HepG2 (cell line): ENCODE data around the gene SYNJ2. TPM values are rescaled to one million over a fixed set of nuclear protein-coding genes. Genes with fewer than 3 reads are reported as not detected.

Experiments used
- FOSL2 ChIP-seq: sonication (generic); formaldehyde crosslinking; IDR thresholded peaks from 2 replicates; pipeline ENCODE4 v1.4.0; 2020; ENCODE audit warnings: missing genetic modification reagents
- JUNB ChIP-seq: sonication (generic); formaldehyde crosslinking; IDR thresholded peaks from 2 replicates; pipeline ENCODE4 v1.8.0; 2022; ENCODE audit warnings: missing genetic modification reagents, mild to moderate bottlenecking, borderline replicate concordance
- MEIS1 ChIP-seq: sonication (generic); formaldehyde crosslinking; IDR thresholded peaks from 2 replicates; pipeline ENCODE4 v1.9.0; 2021; ENCODE audit warnings: mild to moderate bottlenecking, missing genetic modification reagents, moderate library complexity, borderline replicate concordance
- RARG ChIP-seq: sonication (generic); formaldehyde crosslinking; IDR thresholded peaks from 2 replicates; pipeline ENCODE4 v1.4.0; 2020; ENCODE audit warnings: low read depth, mild to moderate bottlenecking, missing genetic modification reagents
- RERE ChIP-seq: IDR thresholded peaks from 2 replicates; pipeline ENCODE4 v1.6.1; 2016; ENCODE audit warnings: low read depth, missing genetic modification reagents, missing compliant biosample characterization
- REST ChIP-seq, 2 experiments: IDR thresholded peaks; 2 replicates each; pipeline ENCODE4 v1.6.1; 2011 to 2012; ENCODE audit warnings: low read length in 2 of 2, borderline replicate concordance in 1 of 2, low read depth in 1 of 2, mild to moderate bottlenecking in 1 of 2, moderate library complexity in 1 of 2
- SP4 ChIP-seq: sonication (generic); formaldehyde crosslinking; IDR thresholded peaks from 2 replicates; pipeline ENCODE4 v1.8.1; 2023; ENCODE audit warnings: mild to moderate bottlenecking, missing genetic modification reagents
- SP5 ChIP-seq: IDR thresholded peaks from 2 replicates; pipeline ENCODE4 v1.6.1; 2016; ENCODE audit warnings: low read depth, borderline replicate concordance
- SRSF9 ChIP-seq: fragments of 200-400 bp; formaldehyde crosslinking; IDR thresholded peaks from 2 replicates; pipeline ENCODE4 v1.6.1; 2018; ENCODE audit warnings: borderline replicate concordance, mild to moderate bottlenecking, low read depth, low read length; ENCODE audit not compliant: insufficient read depth, poor library complexity, severe bottlenecking
- ZNF720 ChIP-seq: sonication (generic); formaldehyde crosslinking; IDR thresholded peaks from 2 replicates; pipeline ENCODE4 v1.4.0; 2020; ENCODE audit warnings: missing genetic modification reagents
- polyA plus RNA-seq, 8 experiments: library from polyadenylated mRNA; depleted of rRNA in 3 of 8; stranded (reverse) in 7 of 8; unstranded in 1 of 8; fragments of >200 nt; fragmentation: Illumina TruSeq in 4 of 8; extraction: Trizol in 4 of 8; gene quantifications; 2 replicates each; pipeline versions ENCODE4 v1.2.1 to v1.2.3, GENCODE V29; 2011 to 2016; ENCODE audit warnings: low read depth in 4 of 8, missing spikeins in 1 of 8, mixed read lengths in 1 of 8; ENCODE audit not compliant: insufficient read depth in 1 of 8
- total RNA-seq, 5 experiments: library from RNA; depleted of rRNA; stranded (reverse); fragments of >200 nt; fragmentation: Illumina TruSeq; extraction: Trizol; gene quantifications; 2 replicates each; pipeline ENCODE4 v1.2.3, GENCODE V29; 2016; ENCODE audit warnings: low read depth in 1 of 5
- TF ChIP-seq, protein P1 (sequence below): sonication (generic); formaldehyde crosslinking; IDR thresholded peaks from 2 replicates; pipeline ENCODE4 v1.5.0; 2020; ENCODE audit warnings: missing genetic modification reagents
- TF ChIP-seq, protein P2 (sequence below): sonication (generic); formaldehyde crosslinking; IDR thresholded peaks from 2 replicates; pipeline ENCODE4 v1.4.0; 2020; ENCODE audit warnings: missing genetic modification reagents; ENCODE audit errors: not compliant biosample characterization
- TF ChIP-seq, protein P3 (sequence below): sonication (generic); formaldehyde crosslinking; IDR thresholded peaks from 2 replicates; pipeline ENCODE4 v1.4.0; 2020; ENCODE audit warnings: mild to moderate bottlenecking, missing genetic modification reagents

SYNJ2 gene
- total and polyA plus RNA-seq, 2 of the 13 experiments (the other 11 are each of a cell fraction or from before 2014, with no cell fraction given), result 39.1 to 57.6 TPM

- TF ChIP-seq, protein P1, sequence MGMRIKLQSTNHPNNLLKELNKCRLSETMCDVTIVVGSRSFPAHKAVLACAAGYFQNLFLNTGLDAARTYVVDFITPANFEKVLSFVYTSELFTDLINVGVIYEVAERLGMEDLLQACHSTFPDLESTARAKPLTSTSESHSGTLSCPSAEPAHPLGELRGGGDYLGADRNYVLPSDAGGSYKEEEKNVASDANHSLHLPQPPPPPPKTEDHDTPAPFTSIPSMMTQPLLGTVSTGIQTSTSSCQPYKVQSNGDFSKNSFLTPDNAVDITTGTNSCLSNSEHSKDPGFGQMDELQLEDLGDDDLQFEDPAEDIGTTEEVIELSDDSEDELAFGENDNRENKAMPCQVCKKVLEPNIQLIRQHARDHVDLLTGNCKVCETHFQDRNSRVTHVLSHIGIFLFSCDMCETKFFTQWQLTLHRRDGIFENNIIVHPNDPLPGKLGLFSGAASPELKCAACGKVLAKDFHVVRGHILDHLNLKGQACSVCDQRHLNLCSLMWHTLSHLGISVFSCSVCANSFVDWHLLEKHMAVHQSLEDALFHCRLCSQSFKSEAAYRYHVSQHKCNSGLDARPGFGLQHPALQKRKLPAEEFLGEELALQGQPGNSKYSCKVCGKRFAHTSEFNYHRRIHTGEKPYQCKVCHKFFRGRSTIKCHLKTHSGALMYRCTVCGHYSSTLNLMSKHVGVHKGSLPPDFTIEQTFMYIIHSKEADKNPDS (CRISPR knock-in tag), result 0 out of 2 replicates have a peak, but pooled peaks have one; percentile 33
- TF ChIP-seq, protein P2, sequence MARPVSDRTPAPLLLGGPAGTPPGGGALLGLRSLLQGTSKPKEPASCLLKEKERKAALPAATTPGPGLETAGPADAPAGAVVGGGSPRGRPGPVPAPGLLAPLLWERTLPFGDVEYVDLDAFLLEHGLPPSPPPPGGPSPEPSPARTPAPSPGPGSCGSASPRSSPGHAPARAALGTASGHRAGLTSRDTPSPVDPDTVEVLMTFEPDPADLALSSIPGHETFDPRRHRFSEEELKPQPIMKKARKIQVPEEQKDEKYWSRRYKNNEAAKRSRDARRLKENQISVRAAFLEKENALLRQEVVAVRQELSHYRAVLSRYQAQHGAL (CRISPR knock-in tag), result no peak
- TF ChIP-seq FOSL2 (CRISPR knock-in tag) (no peak), RERE (CRISPR knock-in tag) (no peak), REST (IDR thresholded peaks at IDR 0.05; ENCODE audit: borderline replicate concordance in 1 of 2, low read depth in 1 of 2, low read length in 2 of 2) (no peak; a peak in 1 of 4 replicates), JUNB (CRISPR knock-in tag) (peak; percentile 88; the same call in 1 of the 2 replicates), SRSF9 (no peak), RARG (CRISPR knock-in tag) (no peak), SP5 (CRISPR knock-in tag) (no peak; the same call in 1 of the 2 replicates), MEIS1 (no peak; the same call in 1 of the 2 replicates), SP4 (CRISPR knock-in tag) (peak; percentile 65; the same call in 1 of the 2 replicates), ZNF720 (no peak)
- TF ChIP-seq, protein P3, sequence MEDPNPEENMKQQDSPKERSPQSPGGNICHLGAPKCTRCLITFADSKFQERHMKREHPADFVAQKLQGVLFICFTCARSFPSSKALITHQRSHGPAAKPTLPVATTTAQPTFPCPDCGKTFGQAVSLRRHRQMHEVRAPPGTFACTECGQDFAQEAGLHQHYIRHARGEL, result no peak
Measured at GRCh38 chr6:158010591-158011477, 29.2 kb downstream of the SYNJ2 start (continued).
